K562 (cell line): ENCODE data around the gene ETNK2. TPM values are rescaled to one million over a fixed set of nuclear protein-coding genes. Genes with fewer than 3 reads are reported as not detected.

Experiments
- ATAC-seq: fragments of 200-7000 bp; cut with Tn5 transposase; 3 replicates; pipeline ENCODE4 v1.9.1; 2020; ENCODE audit warnings: moderate library complexity
- BruUV-seq: library from RNA; stranded (reverse); fragments of 400-500 nt; replicated peaks from 2 replicates; lab custom pipeline; 2021; lab: Mats Ljungman, UMichigan
- CTCF ChIA-PET: fragments of 300-600 bp; formaldehyde crosslinking; extraction: SDS; loops from one replicate; lab custom pipeline; 2021; ENCODE audit warnings: low intra/inter-chr PET ratio; lab: Yijun Ruan, JAX
- POLR2A ChIA-PET: fragments of 300-600, 350-650 bp; sonication (Branson Sonifier 250); formaldehyde crosslinking; extraction: SDS; loops from one replicate; lab custom pipeline; 2021; ENCODE audit warnings: antibody characterized with exemption, inconsistent platforms; lab: Yijun Ruan, JAX
- DNase-seq, 4 experiments: peaks; one replicate each; pipeline versions ENCODE4 v3.0.0 to v3.0.0-alpha.2; 2011 to 2018; ENCODE audit warnings: low spot score in 3 of 4, mixed read lengths in 3 of 4; ENCODE audit errors: extremely low read depth in 1 of 4
- FAIRE-seq: peaks from 2 replicates; lab custom pipeline; 2011; peaks lifted over from hg19 to GRCh38; lab: Jason Lieb, UNC
- H2AFZ ChIP-seq: 2 replicates; pipeline ENCODE4 v1.6.0; 2011; ENCODE audit warnings: low read depth, low read length, control low read depth, inconsistent platforms
- H3K27ac ChIP-seq: fragments of 200-600 bp; 3 replicates; pipeline ENCODE4 v1.8.0; 2011; ENCODE audit warnings: low read depth, mild to moderate bottlenecking, control low read depth, inconsistent platforms, low read length, moderate library complexity, mixed read lengths; ENCODE audit errors: extremely low read depth
- H3K27me3 ChIP-seq, 2 experiments: fragments of 300-600 bp in 1 of 2; 2 replicates in 1 of 2; 3 replicates in 1 of 2; pipeline versions ENCODE4 v1.6.0 to v1.8.0; 2011; ENCODE audit warnings: inconsistent platforms in 2 of 2, low read length in 2 of 2, mild to moderate bottlenecking in 1 of 2, mixed read lengths in 1 of 2, moderate library complexity in 1 of 2; ENCODE audit not compliant: control insufficient read depth in 2 of 2, insufficient read depth in 2 of 2
- H3K36me3 ChIP-seq: fragments of 300-600 bp; 3 replicates; pipeline ENCODE4 v1.8.0; 2011; ENCODE audit warnings: mild to moderate bottlenecking, low read length, inconsistent platforms; ENCODE audit not compliant: control insufficient read depth, insufficient read depth
- H3K4me1 ChIP-seq, 2 experiments: fragments of 200-600 bp in 1 of 2; replicated peaks in 1 of 2; 2 replicates in 1 of 2; 3 replicates in 1 of 2; pipeline versions ENCODE4 v1.5.1 to v1.8.0; 2011; ENCODE audit warnings: inconsistent platforms in 2 of 2, low read length in 2 of 2, mild to moderate bottlenecking in 1 of 2, mixed read lengths in 1 of 2, moderate library complexity in 1 of 2; ENCODE audit not compliant: control insufficient read depth in 2 of 2, insufficient read depth in 2 of 2
- H3K4me2 ChIP-seq: 2 replicates; pipeline ENCODE4 v1.6.1; 2011; ENCODE audit warnings: low read length, control low read depth, inconsistent platforms, mixed read lengths; ENCODE audit not compliant: insufficient read depth
- H3K4me3 ChIP-seq: fragments of 200-600 bp; sonication (generic), shearing (Covaris generic); 2 replicates; pipeline ENCODE4 v1.5.1; 2016; ENCODE audit warnings: control low read depth, inconsistent platforms
- H3K79me2 ChIP-seq: fragments of 200-600 bp; 3 replicates; pipeline ENCODE4 v1.8.0; 2011; ENCODE audit warnings: low read length, inconsistent platforms; ENCODE audit not compliant: control insufficient read depth, insufficient read depth
- H3K9ac ChIP-seq, 2 experiments: 2 replicates each; pipeline versions ENCODE4 v1.6.0 to v1.6.1; 2011; ENCODE audit warnings: low read depth in 2 of 2, low read length in 2 of 2, control low read depth in 1 of 2, inconsistent platforms in 1 of 2, mild to moderate bottlenecking in 1 of 2, mixed read lengths in 1 of 2; ENCODE audit not compliant: insufficient read depth in 1 of 2
- H3K9me1 ChIP-seq: one replicate; pipeline ENCODE4 v1.6.0; 2011; ENCODE audit warnings: inconsistent platforms, mild to moderate bottlenecking, low read length, moderate library complexity; ENCODE audit not compliant: control insufficient read depth, insufficient read depth
- H3K9me3 ChIP-seq: replicated peaks from 2 replicates; pipeline ENCODE4 v1.5.1; 2011; ENCODE audit warnings: low read depth, low read length, inconsistent platforms; ENCODE audit not compliant: control insufficient read depth, insufficient read depth
- H4K20me1 ChIP-seq: replicated peaks from 2 replicates; pipeline ENCODE4 v1.6.1; 2011; ENCODE audit warnings: low read length, inconsistent platforms, mixed read lengths; ENCODE audit not compliant: control insufficient read depth, insufficient read depth
- BRCA1 ChIP-seq, 2 experiments: fragments of 450-650 bp in 1 of 2; sonication (generic) in 1 of 2; formaldehyde crosslinking in 1 of 2; IDR thresholded peaks; 2 replicates each; pipeline versions ENCODE4 v1.5.0 to v1.6.1; 2017 to 2020; ENCODE audit warnings: mild to moderate bottlenecking in 1 of 2, missing genetic modification reagents in 1 of 2
- CCAR2 ChIP-seq: fragments of 200-400 bp; formaldehyde crosslinking; IDR thresholded peaks from 2 replicates; pipeline ENCODE4 v1.6.1; 2017; ENCODE audit warnings: mild to moderate bottlenecking, low read depth, low read length
- FOS ChIP-seq: IDR thresholded peaks from 3 replicates; pipeline ENCODE4 v1.6.1; 2011; ENCODE audit not compliant: insufficient read length; ENCODE audit errors: extremely low read depth
- FOXM1 ChIP-seq, 2 experiments: fragments of 450-650 bp in 1 of 2; sonication (generic) in 1 of 2; formaldehyde crosslinking in 1 of 2; IDR thresholded peaks; 2 replicates each; pipeline versions ENCODE4 v1.6.1 to v1.9.0; 2017 to 2022; ENCODE audit warnings: low read depth in 2 of 2, mild to moderate bottlenecking in 2 of 2, missing genetic modification reagents in 1 of 2, moderate library complexity in 1 of 2
- GABPA ChIP-seq: fragments of 200-800 bp; sonication (Bioruptor generic); conservative IDR thresholded peaks from 2 replicates; pipeline ENCODE4 v1.6.1; 2016; ENCODE audit warnings: low read depth, missing genetic modification characterization, missing compliant biosample characterization
- GATA2 ChIP-seq: sonication (generic); formaldehyde crosslinking; IDR thresholded peaks from 2 replicates; pipeline ENCODE4 v1.4.0; 2020; ENCODE audit warnings: mild to moderate bottlenecking, missing genetic modification reagents
- HNRNPH1 ChIP-seq: fragments of 200-400 bp; formaldehyde crosslinking; optimal IDR thresholded peaks from 2 replicates; pipeline ENCODE3; 2017; ENCODE audit warnings: low read depth, mild to moderate bottlenecking, low read length, moderate library complexity
- RCOR1 ChIP-seq, 2 experiments: IDR thresholded peaks; 2 replicates each; pipeline ENCODE4 v1.6.1; 2012; ENCODE audit warnings: low read depth in 2 of 2, low read length in 2 of 2, borderline replicate concordance in 1 of 2, improper control_type of control experiment in 1 of 2
- TAF15 ChIP-seq: fragments of 200-400 bp; formaldehyde crosslinking; IDR thresholded peaks from 2 replicates; pipeline ENCODE4 v1.6.1; 2017; ENCODE audit warnings: mild to moderate bottlenecking, low read depth, low read length, moderate library complexity
- TCF7L2 ChIP-seq: fragments of 150-350 bp; IDR thresholded peaks from 2 replicates; pipeline ENCODE4 v1.6.1; 2016; ENCODE audit warnings: low read depth, mild to moderate bottlenecking, low read length, moderate library complexity
- ZNF146 ChIP-seq: IDR thresholded peaks from one replicate; pipeline ENCODE4 v1.6.1; 2018; ENCODE audit warnings: missing compliant biosample characterization; ENCODE audit not compliant: unreplicated experiment
- ZNF444 ChIP-seq: fragments of 250-450 bp; sonication (Bioruptor Pico); IDR thresholded peaks from 2 replicates; pipeline ENCODE4 v1.4.0; 2020; ENCODE audit warnings: mild to moderate bottlenecking, moderate library complexity
- ZNF830 ChIP-seq: fragments of 250-450 bp; sonication (Bioruptor Pico); IDR thresholded peaks from 2 replicates; pipeline ENCODE4 v1.5.0; 2021; ENCODE audit warnings: mild to moderate bottlenecking
- WGBS: fragments of 100-300 bp; shearing (Covaris generic); methylation state at CpG from one replicate; pipeline ENCODE4 v1.1.6; 2016; ENCODE audit warnings: low coverage, mixed read lengths; ENCODE audit not compliant: insufficient coverage; ENCODE audit errors: missing lambda C conversion rate; 5-methylcytosine and 5-hydroxymethylcytosine counted together
- in situ Hi-C: fragments of 300-500 bp; cut with MboI; formaldehyde crosslinking; loops from 4 replicates; pipeline ENCODE4 v1.15.0; 2018; ENCODE audit warnings: inconsistent platforms, mixed read lengths
- intact Hi-C: fragments of 100-400 bp; cut with micrococcal nuclease; formaldehyde crosslinking; loops from 2 replicates; pipeline ENCODE4 v1.14.2; 2022
- polyA plus RNA-seq, 8 experiments: library from polyadenylated mRNA; depleted of rRNA in 4 of 8; stranded (reverse) in 5 of 8; unstranded in 3 of 8; fragments of >200 nt; fragmentation: Nextera tagmentation in 2 of 8; fragmentation: Illumina TruSeq in 1 of 8; extraction: Ambion mirVana in 2 of 8; extraction: Trizol in 1 of 8; gene quantifications; 2 replicates each; pipeline versions ENCODE4 v1.2.1 to v1.2.3, GENCODE V29; 2011 to 2014; ENCODE audit warnings: inconsistent platforms in 1 of 8, missing spikeins in 1 of 8
- total RNA-seq, 7 experiments: library from RNA; depleted of rRNA in 6 of 7; stranded (reverse); fragments of >200 nt in 6 of 7; fragmentation: Illumina TruSeq in 2 of 7; extraction: Trizol in 2 of 7; gene quantifications; 2 replicates each; pipeline versions ENCODE4 v1.2.1 to v1.2.3, GENCODE V29; 2011 to 2021; ENCODE audit warnings: low replicate concordance in 1 of 7

The ETNK2 gene
- total and polyA plus RNA-seq, 9 of the 15 experiments (the other 6 are each of a cell fraction or from before 2014, with no cell fraction given), result 0.03 to 0.38 (median 0.13) TPM; not detected in 4

GRCh38 chr1:204136814-204137213 is 15.0 kb downstream of the ETNK2 start:
- ChIA-PET POLR2A (interaction anchor here (0.7 to 2.7 kb wide), 3 partner anchors 8 to 469 kb away, joined by 3 to 9 read pairs (median 5); no protein-coding TSS in a partner anchor), CTCF (no interaction called here)
- Histone ChIP-seq H3K36me3 (no peaks in the 10 kb centered on the region), H2AFZ (no peak overlapping the region), H3K27ac (no peak overlapping the region), H3K4me2 (no peak overlapping the region), H4K20me1 (peaks cover 6% of the 10 kb centered on the region; the same call in 1 of the 2 replicates), H3K4me3 (no peak overlapping the region), H3K79me2 (no peaks in the 10 kb centered on the region), H3K9me3 (no peaks in the 10 kb centered on the region), H3K9me1 (no peaks in the 10 kb centered on the region), H3K9ac (no peak overlapping the region), H3K4me1 (no peaks in the 10 kb centered on the region), H3K27me3 (peaks cover 23 to 51% of the 10 kb centered on the region in 2 experiments)
- FAIRE-seq, result no peak
- TF ChIP-seq ZNF146 (CRISPR knock-in tag) (no peak), RCOR1 (IDR thresholded peaks at IDR 0.05; ENCODE audit: borderline replicate concordance in 1 of 2, low read depth in 2 of 2, low read length in 2 of 2) (no peak), TAF15 (no peak), ZNF830 (no peak), TCF7L2 (no peak), FOXM1 (IDR thresholded peaks at IDR 0.05; ENCODE audit: low read depth) (no peak), FOXM1 (CRISPR knock-in tag; IDR thresholded peaks at IDR 0.05; ENCODE audit: low read depth) (no peak), CCAR2 (no peak), ZNF444 (no peak), GABPA (tag) (no peak), GATA2 (CRISPR knock-in tag) (no peak), FOS (no peak), HNRNPH1 (no peak), BRCA1 (IDR thresholded peaks at IDR 0.05) (no peak), BRCA1 (CRISPR knock-in tag; IDR thresholded peaks at IDR 0.05) (no peak)
- intact Hi-C loops, result no loop called here
- DNase-seq, result no peak
- no peak; the same call in 2 of the 3 replicates for ATAC-seq
- WGBS, result 0% methylated on average over 2 of the region's 2 CpGs
- in situ Hi-C loops, result no loop called here
- no TSS peak for BruUV-seq
